Mucosa of descending colon (tissue), 3 donors: ENCODE measurements around the gene NOXO1. TPM values are rescaled to one million over a fixed set of nuclear protein-coding genes. Genes with fewer than 3 reads are reported as not detected.
A peak's percentile ranks its signal among the peaks of the same experiment; 100 is the strongest.

Experiments
- ATAC-seq: fragments of 200-7000 bp; cut with Tn5 transposase; one replicate; pipeline ENCODE4 v1.9.1; 2020; ENCODE audit warnings: mild to moderate bottlenecking, moderate library complexity
- DNase-seq, 3 donors: peaks; one replicate each; pipeline ENCODE4 v3.0.0-alpha.2; 2020
- H3K36me3 ChIP-seq: fragments of 200-600 bp; one replicate; pipeline ENCODE4 v1.8.0; 2021; ENCODE audit warnings: low read depth, mild to moderate bottlenecking
- H3K4me1 ChIP-seq: fragments of 200-600 bp; one replicate; pipeline ENCODE4 v1.8.0; 2021; ENCODE audit warnings: low read depth, mild to moderate bottlenecking
- H3K4me3 ChIP-seq: fragments of 200-600 bp; one replicate; pipeline ENCODE4 v1.8.0; 2021; ENCODE audit warnings: mild to moderate bottlenecking
- H3K9me3 ChIP-seq: fragments of 200-600 bp; one replicate; pipeline ENCODE4 v1.8.0; 2021; ENCODE audit warnings: mild to moderate bottlenecking
- CTCF ChIP-seq: fragments of 200-600 bp; IDR thresholded peaks from one replicate; pipeline ENCODE4 v1.8.0; 2022; ENCODE audit warnings: antibody characterized with exemption, mild to moderate bottlenecking
- intact Hi-C, 2 donors: fragments of 100-400 bp; cut with DNase I in 1 of 2; cut with micrococcal nuclease in 1 of 2; formaldehyde crosslinking; loops; one replicate each; pipeline versions ENCODE4 v1.11.0 to v1.11.1; 2022; cut with DNase I, micrococcal nuclease
- total RNA-seq, 3 donors: library from RNA; stranded (reverse); fragmentation: NEBNext Ultra II Directional in 2 of 3; extraction: Animal tissue kit (Norgen Biotek cat#: 25700) in 2 of 3; gene quantifications; one replicate each; pipeline versions ENCODE4 v1.2.1 to v1.2.4, GENCODE V29; 2021 to 2023
- donor health status: DM: no; HTN: no; CAD: no; lungs with moderate emphysema.
- donor health status: DM: no; HTN: no; CAD: no.
- donor health status: DM: no; HTN: yes; CAD: no.

The NOXO1 gene
- total RNA-seq, 3 donors from 2014 or later: 12.2 to 39.9 (median 27.1) TPM

GRCh38 chr16:2008631-2009163, 27.4 kb upstream of the NOXO1 start:
- no peaks in the 10 kb centered on the region for H3K36me3 ChIP-seq
- TF ChIP-seq CTCF: no peak
- no peaks in the 10 kb centered on the region for H3K9me3 ChIP-seq
- intact Hi-C loops: no loop called here
- H3K4me1 ChIP-seq: peaks cover 37% of the 10 kb centered on the region
- DNase-seq (peak in 2 of 3 donors; percentile 58 to 62), ATAC-seq (peak; percentile 4)
- peak overlapping the region; percentile 95 for H3K4me3 ChIP-seq

GRCh38 chr16:2008009-2008526, 26.8 kb upstream of the NOXO1 start:
- intact Hi-C loops: no loop called here
- TF ChIP-seq CTCF: no peak
- H3K4me3 ChIP-seq: no peak overlapping the region
- ATAC-seq (peak; percentile 64), DNase-seq (peak; percentile 56 to 80 (median 70))
- peaks cover 40% of the 10 kb centered on the region for H3K4me1 ChIP-seq
- no peaks in the 10 kb centered on the region for H3K36me3 ChIP-seq
- no peaks in the 10 kb centered on the region for H3K9me3 ChIP-seq

GRCh38 chr16:2007081-2007836, 26.0 kb upstream of the NOXO1 start:
- DNase-seq (peak in 2 of 3 donors; percentile 40 to 59), ATAC-seq (no peak)
- H3K36me3 ChIP-seq: no peaks in the 10 kb centered on the region
- intact Hi-C loops: no loop called here
- no peak for TF ChIP-seq CTCF
- peaks cover 40% of the 10 kb centered on the region for H3K4me1 ChIP-seq
- no peaks in the 10 kb centered on the region for H3K9me3 ChIP-seq
- H3K4me3 ChIP-seq: no peak overlapping the region

- peaks cover 5% of the 10 kb centered on the region for H3K36me3 ChIP-seq
- H3K4me1 ChIP-seq: peaks cover 40% of the 10 kb centered on the region
- H3K4me3 ChIP-seq: no peak overlapping the region
- no peak for ATAC-seq
- TF ChIP-seq CTCF: no peak
- no peak for DNase-seq
- H3K9me3 ChIP-seq: no peaks in the 10 kb centered on the region
- intact Hi-C loops: no loop called here
These were observed 25.0 kb upstream of the NOXO1 start for GRCh38 chr16:2006317-2006716.

- no peak for TF ChIP-seq CTCF
- H3K9me3 ChIP-seq: no peaks in the 10 kb centered on the region
- ATAC-seq (no peak), DNase-seq (peak in 1 of 3 donors; percentile 38)
- peaks cover 40% of the 10 kb centered on the region for H3K4me1 ChIP-seq
- H3K4me3 ChIP-seq: no peak overlapping the region
- intact Hi-C loops: no loop called here
- peaks cover 8% of the 10 kb centered on the region for H3K36me3 ChIP-seq
These were observed 24.4 kb upstream of the NOXO1 start for GRCh38 chr16:2005646-2006045.
